ENCODE data around the gene FAM89B.

GRCh38 chr11:65592858-65593517 lies 20.6 kb downstream of the FAM89B start:
- TF ChIP-seq CTCF (IDR thresholded peaks at IDR 0.05; ENCODE audit: insufficient read depth, low read length, poor library complexity, severe bottlenecking): no peak
- TF ChIP-seq EZH2phosphoT487 (conservative IDR thresholded peaks at IDR 0.05; ENCODE audit: low read length): no peak

Measured in SU-DHL-6 (cell line).